ENCODE measurements around the gene TRMT13.

DNA sequence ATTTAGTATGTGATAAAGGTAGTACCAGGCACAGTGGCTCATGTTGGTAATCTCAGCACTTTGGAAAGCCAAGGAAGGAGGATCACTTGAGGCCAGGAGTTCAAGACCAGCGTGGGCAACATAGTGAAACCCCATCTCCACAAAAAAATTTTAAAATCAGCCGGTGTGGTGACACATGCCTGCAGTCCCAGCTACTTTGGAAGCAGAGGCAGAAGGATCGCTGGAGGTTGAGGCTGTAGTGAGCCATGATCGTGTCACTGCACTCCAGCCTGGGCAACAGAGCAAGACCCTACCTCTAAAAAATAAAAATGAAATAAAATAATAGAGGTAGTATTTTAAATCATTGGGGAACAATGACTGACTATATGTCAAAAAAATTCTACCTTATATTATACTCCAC lies 17.4 kb upstream of the TRMT13 start:
- TF ChIP-seq, protein P1, sequence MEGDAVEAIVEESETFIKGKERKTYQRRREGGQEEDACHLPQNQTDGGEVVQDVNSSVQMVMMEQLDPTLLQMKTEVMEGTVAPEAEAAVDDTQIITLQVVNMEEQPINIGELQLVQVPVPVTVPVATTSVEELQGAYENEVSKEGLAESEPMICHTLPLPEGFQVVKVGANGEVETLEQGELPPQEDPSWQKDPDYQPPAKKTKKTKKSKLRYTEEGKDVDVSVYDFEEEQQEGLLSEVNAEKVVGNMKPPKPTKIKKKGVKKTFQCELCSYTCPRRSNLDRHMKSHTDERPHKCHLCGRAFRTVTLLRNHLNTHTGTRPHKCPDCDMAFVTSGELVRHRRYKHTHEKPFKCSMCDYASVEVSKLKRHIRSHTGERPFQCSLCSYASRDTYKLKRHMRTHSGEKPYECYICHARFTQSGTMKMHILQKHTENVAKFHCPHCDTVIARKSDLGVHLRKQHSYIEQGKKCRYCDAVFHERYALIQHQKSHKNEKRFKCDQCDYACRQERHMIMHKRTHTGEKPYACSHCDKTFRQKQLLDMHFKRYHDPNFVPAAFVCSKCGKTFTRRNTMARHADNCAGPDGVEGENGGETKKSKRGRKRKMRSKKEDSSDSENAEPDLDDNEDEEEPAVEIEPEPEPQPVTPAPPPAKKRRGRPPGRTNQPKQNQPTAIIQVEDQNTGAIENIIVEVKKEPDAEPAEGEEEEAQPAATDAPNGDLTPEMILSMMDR (IDR thresholded peaks at IDR 0.05; ENCODE audit: insufficient read depth, low read length, poor library complexity, severe bottlenecking) = no peak
- TF ChIP-seq EZH2phosphoT487 (conservative IDR thresholded peaks at IDR 0.05; ENCODE audit: low read length) = no peak
